Measurements from ENCODE around the gene SAMMSON.

DNA sequence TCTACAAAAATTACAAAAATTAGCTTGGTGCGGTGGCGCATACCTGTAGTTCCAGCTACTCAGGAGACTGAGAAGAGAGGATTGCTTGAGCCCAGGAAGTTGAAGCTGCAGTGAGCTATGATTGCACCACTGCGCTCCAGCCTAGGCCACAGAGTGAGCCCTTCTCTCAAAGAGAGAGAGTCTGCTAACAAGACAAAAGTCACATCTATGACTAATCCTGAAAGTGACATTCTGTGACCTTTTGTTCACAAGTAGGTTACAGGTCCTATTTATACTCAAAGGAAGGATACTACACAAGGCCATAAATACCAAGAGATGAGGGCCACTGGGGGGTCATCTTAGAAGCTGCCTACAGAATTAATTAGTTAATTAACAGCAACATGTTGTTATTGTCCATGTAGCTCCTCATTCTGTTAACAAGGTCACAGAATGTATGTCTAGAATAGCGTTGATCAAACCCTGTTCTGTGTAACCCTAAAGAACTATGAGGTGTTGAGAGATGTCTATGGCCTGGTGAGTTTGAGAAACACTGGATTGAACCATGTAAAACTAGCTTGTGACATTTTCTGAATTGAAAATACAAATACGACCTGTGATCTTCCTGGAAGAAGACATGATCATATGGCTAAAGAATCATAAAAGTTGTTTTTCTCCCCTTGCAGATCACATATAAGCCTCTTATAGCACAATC is 97.0 kb downstream of the SAMMSON start:
- TF ChIP-seq REST (IDR thresholded peaks at IDR 0.05; ENCODE audit: insufficient read depth in 1 of 2, low read depth in 2 of 2, low read length in 2 of 2) (no peak), POLR2AphosphoS5 (IDR thresholded peaks at IDR 0.05; ENCODE audit: low read depth, low read length) (no peak), FOXP2 (optimal IDR thresholded peaks at IDR 0.05; ENCODE audit: borderline replicate concordance, extremely low read depth, extremely low read length, insufficient read depth) (no peak), SIN3A (IDR thresholded peaks at IDR 0.05; ENCODE audit: borderline replicate concordance, insufficient read depth, low read length) (no peak)
